IMR-90 (cell line): ENCODE measurements around the gene ETHE1. TPM values are rescaled to one million over a fixed set of nuclear protein-coding genes. Genes with fewer than 3 reads are reported as not detected.

Source experiments
- ATAC-seq: fragments of 200-7000 bp; cut with Tn5 transposase; 2 replicates; pipeline ENCODE4 v1.9.1; 2020; ENCODE audit warnings: low read depth, mild to moderate bottlenecking, moderate library complexity
- BruUV-seq: library from RNA; stranded (reverse); fragments of 400-500 nt; replicated peaks from 2 replicates; lab custom pipeline; 2021; lab: Mats Ljungman, UMichigan
- CTCF ChIA-PET: fragments of 300-600 bp; formaldehyde crosslinking; extraction: SDS; loops from one replicate; lab custom pipeline; 2021; ENCODE audit warnings: antibody characterized with exemption; lab: Yijun Ruan, JAX
- POLR2A ChIA-PET: fragments of 300-600 bp; sonication (Branson Sonifier 250); formaldehyde crosslinking; loops from one replicate; lab custom pipeline; 2022; ENCODE audit warnings: antibody characterized with exemption; ENCODE audit not compliant: unreplicated experiment; lab: Charles Lee
- DNase-seq: peaks from one replicate; pipeline ENCODE4 v3.0.0; 2013
- H2AFZ ChIP-seq: replicated peaks from 2 replicates; pipeline ENCODE3; 2013; ENCODE audit warnings: low read length, mild to moderate bottlenecking; ENCODE audit not compliant: poor library complexity
- H2AK5ac ChIP-seq: 2 replicates; pipeline ENCODE4 v1.6.1; 2013; ENCODE audit warnings: low read depth, low read length, inconsistent platforms
- H2AK9ac ChIP-seq: replicated peaks from 2 replicates; pipeline ENCODE3; 2013; ENCODE audit warnings: mild to moderate bottlenecking, low read depth, low read length, moderate library complexity; ENCODE audit not compliant: poor library complexity
- H2BK120ac ChIP-seq: 2 replicates; pipeline ENCODE4 v1.6.1; 2013; ENCODE audit warnings: low read depth, low read length, inconsistent platforms
- H2BK15ac ChIP-seq: 3 replicates; pipeline ENCODE4 v1.6.1; 2013; ENCODE audit warnings: low read depth, low read length, inconsistent platforms
- H2BK20ac ChIP-seq: 2 replicates; pipeline ENCODE4 v1.6.1; 2013; ENCODE audit warnings: low read depth, mild to moderate bottlenecking, inconsistent platforms, low read length, moderate library complexity
- H2BK5ac ChIP-seq: 2 replicates; pipeline ENCODE4 v1.6.1; 2013; ENCODE audit warnings: mild to moderate bottlenecking, low read depth, low read length, inconsistent platforms; ENCODE audit not compliant: poor library complexity, severe bottlenecking
- H3K14ac ChIP-seq: replicated peaks from 2 replicates; pipeline ENCODE4 v1.6.1; 2013; ENCODE audit warnings: low read depth, low read length, inconsistent platforms
- H3K18ac ChIP-seq: 2 replicates; pipeline ENCODE4 v1.6.1; 2013; ENCODE audit warnings: low read depth, low read length, control low read depth
- H3K23ac ChIP-seq: 2 replicates; pipeline ENCODE4 v1.6.1; 2013; ENCODE audit warnings: low read depth, low read length, inconsistent platforms
- H3K27ac ChIP-seq: 2 replicates; pipeline ENCODE4 v1.5.1; 2013; ENCODE audit warnings: mild to moderate bottlenecking, control low read depth, low read length; ENCODE audit not compliant: insufficient read depth
- H3K27me3 ChIP-seq: 2 replicates; pipeline ENCODE4 v1.6.1; 2013; ENCODE audit warnings: low read length; ENCODE audit not compliant: control insufficient read depth, insufficient read depth
- H3K36me3 ChIP-seq: 2 replicates; pipeline ENCODE4 v1.6.1; 2013; ENCODE audit warnings: low read length, mixed read lengths; ENCODE audit not compliant: control insufficient read depth, insufficient read depth
- H3K4ac ChIP-seq: 2 replicates; pipeline ENCODE4 v1.6.1; 2013; ENCODE audit warnings: low read depth, low read length, inconsistent platforms
- H3K4me1 ChIP-seq: 2 replicates; pipeline ENCODE4 v1.6.1; 2013; ENCODE audit warnings: low read length, mixed read lengths; ENCODE audit not compliant: control insufficient read depth, insufficient read depth
- H3K4me2 ChIP-seq: 2 replicates; pipeline ENCODE4 v1.6.1; 2013; ENCODE audit warnings: low read depth, mild to moderate bottlenecking, control low read depth, low read length, moderate library complexity
- H3K4me3 ChIP-seq: 2 replicates; pipeline ENCODE4 v1.5.1; 2013; ENCODE audit warnings: low read depth, mild to moderate bottlenecking, control low read depth, low read length, moderate library complexity; ENCODE audit not compliant: insufficient read depth
- H3K56ac ChIP-seq: 2 replicates; pipeline ENCODE4 v1.6.1; 2013; ENCODE audit warnings: low read length, inconsistent platforms; ENCODE audit not compliant: insufficient read depth; ENCODE audit errors: extremely low read depth
- H3K79me1 ChIP-seq, 2 experiments: 2 replicates each; pipeline ENCODE4 v1.6.1; 2013; ENCODE audit warnings: low read length in 2 of 2, inconsistent platforms in 1 of 2, low read depth in 1 of 2
- H3K9ac ChIP-seq: 2 replicates; pipeline ENCODE4 v1.6.1; 2013; ENCODE audit warnings: low read depth, low read length, control low read depth
- H3K9me1 ChIP-seq: 2 replicates; pipeline ENCODE4 v1.6.1; 2013; ENCODE audit warnings: low read length, inconsistent platforms; ENCODE audit not compliant: insufficient read depth
- H3K9me3 ChIP-seq: 2 replicates; pipeline ENCODE4 v1.6.1; 2013; ENCODE audit warnings: low read length; ENCODE audit not compliant: control insufficient read depth, insufficient read depth
- H4K20me1 ChIP-seq: 2 replicates; pipeline ENCODE4 v1.6.1; 2013; ENCODE audit warnings: low read length, inconsistent platforms; ENCODE audit not compliant: insufficient read depth
- H4K5ac ChIP-seq: 2 replicates; pipeline ENCODE4 v1.6.1; 2013; ENCODE audit warnings: mild to moderate bottlenecking, low read depth, low read length, control low read depth
- H4K8ac ChIP-seq, 2 experiments: 2 replicates each; pipeline ENCODE4 v1.6.1; 2013; ENCODE audit warnings: low read depth in 2 of 2, low read length in 2 of 2, control low read depth in 1 of 2, inconsistent platforms in 1 of 2
- H4K91ac ChIP-seq: 2 replicates; pipeline ENCODE4 v1.6.1; 2013; ENCODE audit warnings: low read depth, low read length, inconsistent platforms; ENCODE audit not compliant: insufficient read depth
- FOS ChIP-seq: fragments of 150-350 bp; IDR thresholded peaks from 2 replicates; pipeline ENCODE4 v1.6.1; 2016; ENCODE audit warnings: low read depth, low read length
- NFE2L2 ChIP-seq: fragments of 150-350 bp; IDR thresholded peaks from 2 replicates; pipeline ENCODE4 v1.6.1; 2016; ENCODE audit warnings: low read depth, mild to moderate bottlenecking, low read length
- RCOR1 ChIP-seq: IDR thresholded peaks from 2 replicates; pipeline ENCODE4 v1.6.1; 2012; ENCODE audit warnings: mild to moderate bottlenecking, low read length, improper control_type of control experiment; ENCODE audit not compliant: insufficient replicate concordance
- WGBS, 2 experiments: methylation state at CpG; one replicate each; pipeline versions ENCODE4 v1.1.5 to v1.1.7; 2013; ENCODE audit warnings: missing lambda C conversion rate in 2 of 2; ENCODE audit not compliant: insufficient read length in 1 of 2; ENCODE audit errors: extremely low coverage in 2 of 2; 5-methylcytosine and 5-hydroxymethylcytosine counted together
- dilution Hi-C: fragments of 300-500 bp; cut with HindIII; formaldehyde crosslinking; loops from one replicate; pipeline ENCODE4 v1.14.3; 2018; ENCODE audit warnings: low sequenced_read_pairs; ENCODE audit not compliant: unreplicated experiment
- in situ Hi-C: fragments of 300-500 bp; cut with MboI; formaldehyde crosslinking; loops from 3 replicates; pipeline ENCODE4 v1.14.3; 2019; ENCODE audit warnings: low sequenced_read_pairs, inconsistent platforms, mixed read lengths
- intact Hi-C: fragments of 100-400 bp; cut with micrococcal nuclease; formaldehyde crosslinking; loops from 2 replicates; pipeline ENCODE4 v1.10.0; 2022
- polyA plus RNA-seq, 3 experiments: library from polyadenylated mRNA; depleted of rRNA; stranded (reverse); fragments of >200 nt; gene quantifications; 2 replicates each; pipeline ENCODE4 v1.2.3, GENCODE V29; 2012; ENCODE audit warnings: low replicate concordance in 1 of 3
- total RNA-seq: library from RNA; depleted of rRNA; stranded (reverse); fragments of >200 nt; gene quantifications from 2 replicates; pipeline ENCODE4 v1.2.3, GENCODE V29; 2012

The ETHE1 gene
- total and polyA plus RNA-seq, 2 of the 4 experiments (the other 2 are of a cell fraction): 161 to 233 TPM

DNA sequence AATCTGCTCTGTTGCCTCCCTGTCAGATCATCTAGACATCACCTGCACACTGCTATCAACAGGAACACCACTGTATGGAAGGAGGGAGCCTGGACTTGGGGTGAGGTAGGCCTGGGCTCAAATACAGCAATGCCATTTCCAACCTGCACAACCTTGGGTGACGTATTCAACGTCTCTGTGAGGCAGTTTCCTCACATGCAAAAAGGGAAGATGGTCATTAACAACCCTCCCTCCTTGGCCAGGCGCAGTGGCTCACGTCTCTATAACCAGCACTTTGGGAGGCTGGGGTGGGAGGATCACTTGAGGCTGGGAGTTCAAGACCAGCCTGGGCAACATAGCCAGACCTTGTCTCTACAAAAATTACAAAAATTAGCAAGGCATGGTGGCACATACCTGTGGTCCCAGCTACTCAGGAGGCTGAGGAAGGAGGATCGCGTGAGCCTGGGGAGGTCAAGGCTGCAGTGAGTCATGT lies 35.3 kb upstream of the ETHE1 start:
- H4K8ac ChIP-seq: peak overlapping the region in 1 of 2 experiments; percentile 35; a peak in 1 of 4 replicates
- H3K27ac ChIP-seq: no peak overlapping the region
- ChIA-PET POLR2A (interaction anchor here (0.6 kb wide), 1 partner anchor 29 kb away, joined by 3 read pairs; no protein-coding TSS in a partner anchor), CTCF (no interaction called here)
- 100% methylated on average over 2 of the region's 6 CpGs; no CpG with 5 or more reads in 1 of the 2 experiments for WGBS, 2 experiments
- H2BK20ac ChIP-seq: peak overlapping the region; percentile 31; the same call in 1 of the 2 replicates
- no peak overlapping the region for H2AFZ ChIP-seq
- peaks cover 5% of the 10 kb centered on the region for H3K4me1 ChIP-seq
- H4K20me1 ChIP-seq: peaks cover 6% of the 10 kb centered on the region; the same call in 1 of the 2 replicates
- in situ Hi-C loops (no loop called here), dilution Hi-C loops (no loop called here), intact Hi-C loops (no loop called here)
- peak overlapping the region; percentile 7; the same call in 1 of the 2 replicates for H3K18ac ChIP-seq
- no TSS peak for BruUV-seq
- peak overlapping the region; percentile 71 for H3K4ac ChIP-seq
- no peak for TF ChIP-seq NFE2L2
- TF ChIP-seq RCOR1: peak; percentile 42
- TF ChIP-seq FOS: peak; percentile 49; the same call in 1 of the 2 replicates
- peaks cover 16 to 51% of the 10 kb centered on the region in 2 experiments; a peak in 3 of 4 replicates for H3K79me1 ChIP-seq
- H2BK5ac ChIP-seq: peak overlapping the region; percentile 58
- peak overlapping the region; percentile 68; the same call in 1 of the 2 replicates for H2BK120ac ChIP-seq
- ATAC-seq (no peak), DNase-seq (no peak)
- H2AK5ac ChIP-seq: peak overlapping the region; percentile 89
- no peak overlapping the region; the same call in 1 of the 2 replicates for H4K5ac ChIP-seq
- no peaks in the 10 kb centered on the region for H3K27me3 ChIP-seq
- peak overlapping the region; percentile 89; the same call in 1 of the 3 replicates for H2BK15ac ChIP-seq
- H3K9me3 ChIP-seq: no peaks in the 10 kb centered on the region
- H3K4me2 ChIP-seq: no peak overlapping the region
- H3K4me3 ChIP-seq: no peak overlapping the region
- H3K9me1 ChIP-seq: peaks cover 29% of the 10 kb centered on the region
- no peak overlapping the region for H3K23ac ChIP-seq
- peaks cover 9% of the 10 kb centered on the region for H3K36me3 ChIP-seq
- no peak overlapping the region for H3K14ac ChIP-seq
- no peak overlapping the region for H3K9ac ChIP-seq
- H4K91ac ChIP-seq: peak overlapping the region; percentile 49
- H2AK9ac ChIP-seq: peak overlapping the region; percentile 52
- no peak overlapping the region for H3K56ac ChIP-seq
